Activated effector memory CD4-positive, alpha-beta T cell treated with anti-CD3 and anti-CD28 coated beads, Interleukin-2, amount 50 U/mL, for 16 hours (primary cell): ENCODE data around the gene SLC18A3.

Experiments
- DNase-seq: peaks from one replicate; pipeline ENCODE4 v3.0.0-alpha.2; 2020

SLC18A3 gene

DNA sequence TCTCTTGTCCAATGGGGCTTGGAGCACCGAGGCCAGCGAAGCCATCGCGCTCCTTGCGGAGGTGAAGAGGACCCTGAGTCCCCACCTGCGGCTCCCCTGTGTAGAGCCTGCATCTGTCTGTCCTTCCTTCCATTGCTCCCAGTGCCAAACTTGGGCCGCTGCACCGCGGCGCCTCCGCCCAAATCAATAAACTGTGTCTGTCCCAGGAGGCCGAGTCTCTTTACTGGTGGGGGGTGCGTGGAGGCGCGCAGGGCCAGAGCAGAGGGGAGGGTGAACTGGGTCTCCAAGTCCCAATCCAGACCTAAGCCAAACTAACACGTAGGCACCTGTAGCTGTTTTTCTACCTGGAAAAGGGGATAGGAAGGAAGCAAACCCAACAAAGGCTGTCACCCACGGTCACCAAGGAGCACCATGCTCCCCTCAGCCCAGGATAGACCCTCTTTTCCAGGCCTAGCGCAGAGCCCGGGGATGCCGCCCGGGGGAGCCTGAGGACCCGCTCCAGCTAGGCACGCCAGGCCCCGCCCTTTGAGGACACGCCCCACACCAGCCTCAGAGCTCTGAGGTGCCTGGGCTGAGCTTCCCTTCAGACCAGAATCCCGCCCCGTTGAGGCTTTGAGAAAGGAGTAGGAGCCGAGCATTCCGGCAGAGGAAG, 2.5 kb downstream of the SLC18A3 start:
- DNase-seq: peak; percentile 50

DNA sequence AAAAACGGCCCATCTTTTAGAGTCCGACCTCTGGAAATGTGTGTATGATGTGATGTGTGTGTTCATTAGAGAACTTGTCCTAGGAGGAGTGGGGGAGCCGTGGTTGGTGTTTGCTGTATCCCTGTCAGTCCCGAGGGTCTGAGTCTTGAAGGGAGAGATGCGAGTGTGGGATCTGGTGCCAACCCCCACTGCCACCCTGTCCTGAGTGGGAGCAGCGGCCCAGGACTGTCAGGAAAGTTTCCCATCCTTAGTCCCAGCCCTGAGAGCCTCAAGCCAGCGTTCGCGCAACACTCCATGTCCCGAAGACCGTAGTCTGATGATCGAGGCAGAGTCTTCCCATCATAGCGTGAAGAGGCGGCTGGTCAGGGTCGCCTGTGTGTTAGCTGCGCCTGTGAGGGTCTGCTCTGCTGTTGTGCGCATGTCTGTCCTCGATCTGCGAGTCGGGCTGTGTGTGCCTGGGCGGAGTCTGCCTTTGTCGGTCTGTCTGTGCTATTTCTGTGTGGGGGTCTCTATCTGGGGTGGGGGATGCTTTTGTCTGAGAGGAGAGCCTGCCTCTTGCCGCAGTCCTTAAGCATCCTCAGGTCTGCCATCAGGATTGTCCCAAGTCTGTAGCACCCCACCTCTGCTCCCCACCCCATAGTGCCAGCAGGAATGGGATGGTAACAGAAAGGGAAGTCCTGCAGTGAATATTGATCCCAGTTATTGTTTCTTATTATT, 3.2 kb downstream of the SLC18A3 start:
- peak; percentile 24 for DNase-seq

- peak; percentile 27 for DNase-seq
Observed at GRCh38 chr10:49613882-49614241, 3.8 kb downstream of the SLC18A3 start, which contains the start of gene CHAT. CHAT (plus strand) TSS chr10:49614037; CDS start chr10:49614190, 153 bp downstream.

GRCh38 chr10:49614242-49615198, 4.4 kb downstream of the SLC18A3 start:
- DNase-seq: peak; percentile 55

DNA sequence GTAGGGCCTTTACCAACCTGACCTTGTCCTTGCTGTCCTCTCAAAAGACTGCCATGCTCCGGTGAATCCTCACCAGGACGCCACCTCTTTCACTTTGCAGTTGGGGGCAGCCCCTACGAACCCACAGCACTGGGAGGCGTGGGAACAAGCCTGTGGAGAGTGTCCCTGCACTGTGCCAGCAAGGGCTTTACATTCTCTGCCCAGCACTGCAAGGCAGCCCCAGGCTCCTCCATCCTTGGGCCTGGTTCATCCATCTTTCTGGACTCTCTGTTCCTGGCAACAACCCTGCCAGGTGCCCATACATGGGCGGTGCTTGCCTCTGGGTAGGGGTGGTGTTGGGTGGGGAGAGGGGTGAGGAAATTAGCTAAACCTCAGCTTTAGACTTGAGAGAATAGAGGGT, 5.1 kb downstream of the SLC18A3 start:
- peak; percentile 28 for DNase-seq

DNA sequence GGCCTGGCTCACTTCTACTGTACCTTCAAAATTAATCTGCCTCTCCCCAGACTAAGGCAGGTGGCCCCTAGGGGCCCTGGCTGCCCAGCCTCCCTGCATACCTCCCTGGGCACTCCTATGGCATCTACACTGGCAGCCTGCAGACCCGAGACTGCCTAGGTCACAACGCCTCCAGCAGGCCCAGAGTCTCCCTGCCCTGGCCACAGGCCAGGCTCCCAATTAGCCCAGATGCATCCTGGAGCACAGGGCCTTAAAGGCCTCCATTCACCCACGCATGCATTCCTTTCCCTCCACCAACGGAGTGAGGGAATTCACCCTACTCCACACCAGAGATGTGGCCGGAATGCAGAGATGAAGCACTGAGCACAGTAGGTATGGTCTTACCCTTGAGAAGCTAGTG, 5.6 kb downstream of the SLC18A3 start:
- peak; percentile 41 for DNase-seq

DNA sequence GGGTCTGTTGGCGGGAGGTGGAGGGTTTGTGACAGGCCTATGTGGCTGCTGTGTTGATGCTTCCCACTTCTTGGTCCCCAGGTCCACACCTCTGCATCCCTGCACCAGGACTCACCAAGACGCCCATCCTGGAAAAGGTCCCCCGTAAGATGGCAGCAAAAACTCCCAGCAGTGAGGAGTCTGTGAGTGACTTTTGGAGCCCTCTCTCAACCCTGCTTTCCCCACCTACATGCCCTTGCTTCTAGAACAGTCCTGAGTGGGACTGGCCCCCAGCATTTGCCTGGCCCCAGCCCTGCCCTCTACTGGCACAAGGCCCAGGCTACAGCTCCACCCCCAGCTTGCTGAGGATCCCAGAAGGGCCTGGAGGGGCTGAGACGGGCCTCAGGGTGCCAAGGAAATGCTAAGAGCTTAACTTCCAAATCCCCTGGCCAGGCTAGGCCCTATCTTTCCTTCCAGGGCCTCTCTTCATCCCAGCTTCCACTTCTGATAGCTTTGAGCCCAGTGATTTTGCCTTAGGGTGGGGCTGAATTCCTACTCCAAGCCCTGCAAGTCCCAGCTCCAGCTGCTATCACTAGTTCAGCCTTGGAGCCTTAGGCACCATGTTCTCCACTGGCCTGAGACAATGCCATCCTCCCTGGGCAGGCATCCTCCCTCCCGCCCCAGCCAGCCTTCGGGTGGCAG, 6.5 kb downstream of the SLC18A3 start:
- DNase-seq: peak; percentile 39

- peak; percentile 37 for DNase-seq
Observed at GRCh38 chr10:49617121-49618020, 7.3 kb downstream of the SLC18A3 start.

GRCh38 chr10:49618821-49619220, 8.7 kb downstream of the SLC18A3 start:
- no peak for DNase-seq

GRCh38 chr10:49619613-49620012, 9.5 kb downstream of the SLC18A3 start:
- DNase-seq: peak; percentile 17

DNA sequence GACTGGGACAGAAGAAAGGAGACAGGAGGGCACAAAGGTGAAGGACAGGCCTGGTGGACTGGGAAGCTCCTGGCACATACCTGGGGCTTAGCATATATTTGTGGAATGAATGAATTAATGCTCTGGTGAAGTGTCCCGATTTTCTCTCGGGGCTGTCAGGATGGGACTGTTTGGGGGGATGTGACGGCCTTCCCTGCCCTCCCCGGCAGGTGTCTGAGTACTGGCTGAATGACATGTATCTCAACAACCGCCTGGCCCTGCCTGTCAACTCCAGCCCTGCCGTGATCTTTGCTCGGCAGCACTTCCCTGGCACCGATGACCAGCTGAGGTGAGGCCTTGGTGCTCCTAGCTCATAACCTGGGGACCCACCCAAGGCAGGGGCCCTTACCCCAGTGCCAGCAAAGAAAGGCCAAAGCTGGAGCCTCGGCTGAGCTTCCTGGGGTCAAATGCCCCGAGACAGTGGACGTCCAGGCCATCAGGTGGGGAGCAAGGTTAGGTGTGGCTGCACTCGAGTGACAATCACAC, 10.2 kb downstream of the SLC18A3 start:
- DNase-seq: peak; percentile 50

GRCh38 chr10:49620841-49621378, 10.8 kb downstream of the SLC18A3 start:
- DNase-seq: peak; percentile 42

- DNase-seq: peak; percentile 39
Observed at GRCh38 chr10:49621561-49621960, 11.5 kb downstream of the SLC18A3 start.

DNA sequence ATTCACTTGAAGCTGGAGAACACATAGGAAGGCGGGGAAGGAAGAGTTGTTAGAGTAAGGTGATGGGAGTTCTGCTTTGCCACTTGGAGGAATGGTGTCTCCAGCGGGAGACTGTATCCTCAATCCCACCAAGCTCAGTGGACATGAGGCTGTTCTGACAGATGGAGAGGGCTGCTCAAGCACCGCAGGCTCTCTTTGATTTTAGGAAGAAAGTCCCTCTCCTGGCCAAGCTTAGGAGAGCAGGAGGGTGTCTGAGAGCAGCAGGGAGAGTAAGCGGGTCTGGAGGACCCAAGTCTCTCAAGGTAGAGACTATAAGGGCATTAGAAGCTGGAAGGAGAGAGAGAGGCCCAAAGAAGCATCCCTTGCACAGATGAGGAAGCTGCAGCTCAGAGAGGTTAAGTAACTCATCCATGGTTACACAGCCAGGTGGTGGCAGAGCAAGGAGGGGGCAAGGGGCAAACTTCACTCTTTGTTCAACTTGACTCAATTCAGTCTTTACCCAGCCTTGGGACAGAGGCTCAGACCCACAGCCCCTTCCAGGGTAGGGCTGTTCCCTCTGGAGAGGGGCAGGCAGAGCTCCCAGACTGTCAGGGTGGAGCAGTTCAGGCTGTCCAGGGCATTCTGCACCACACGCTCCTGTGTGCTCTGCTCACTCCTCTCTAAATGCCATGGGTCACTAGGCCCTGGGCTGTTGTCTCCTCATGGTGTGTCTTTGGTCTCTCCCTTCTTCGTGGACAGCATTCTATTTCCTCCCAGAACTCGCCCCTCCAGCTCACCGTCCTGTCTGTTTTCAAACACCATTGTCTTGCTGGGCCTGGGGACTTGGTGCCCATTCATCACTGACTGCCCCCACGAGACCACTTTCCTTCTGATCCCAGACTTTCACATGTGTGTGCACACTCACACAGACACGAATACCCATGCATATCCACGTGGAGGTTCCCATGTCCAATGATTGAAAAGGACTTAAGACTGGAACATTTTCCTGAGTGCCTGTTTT, 12.6 kb downstream of the SLC18A3 start:
- DNase-seq: peak; percentile 51

GRCh38 chr10:49624629-49625028, 14.5 kb downstream of the SLC18A3 start:
- DNase-seq: no peak

DNA sequence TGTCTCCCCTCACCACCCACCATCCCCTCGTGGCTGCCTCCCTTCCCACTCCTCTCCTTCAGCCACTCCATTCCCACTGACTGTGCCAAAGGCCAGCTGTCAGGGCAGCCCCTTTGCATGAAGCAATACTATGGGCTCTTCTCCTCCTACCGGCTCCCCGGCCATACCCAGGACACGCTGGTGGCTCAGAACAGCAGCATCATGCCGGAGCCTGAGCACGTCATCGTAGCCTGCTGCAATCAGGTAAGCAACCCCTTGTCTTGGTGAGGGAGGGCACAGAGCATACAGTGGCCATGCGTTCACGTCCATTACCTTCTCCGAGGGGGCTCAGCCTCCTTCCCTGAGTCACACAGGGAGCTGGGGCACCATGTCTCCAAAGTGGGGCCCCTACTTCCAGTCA, 15.3 kb downstream of the SLC18A3 start:
- DNase-seq: peak; percentile 39

DNA sequence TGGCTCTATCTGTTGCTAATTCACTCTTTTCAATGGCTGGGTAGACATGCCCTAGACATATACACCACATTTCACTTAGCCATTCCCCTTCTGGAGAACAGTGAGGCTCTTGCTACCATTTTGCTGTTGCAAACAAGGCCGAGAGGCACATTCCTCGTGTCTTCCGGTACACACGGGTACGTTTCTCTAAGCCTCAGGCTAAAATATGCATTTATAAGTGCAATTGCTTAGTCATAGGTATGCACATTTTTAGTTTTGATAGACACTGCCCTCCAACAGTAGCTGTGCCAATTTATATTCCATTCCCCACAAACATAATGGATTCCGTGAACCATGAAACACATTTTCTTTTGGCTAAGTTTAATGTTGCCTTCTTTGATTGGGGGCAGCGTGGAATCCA, 16.9 kb downstream of the SLC18A3 start:
- no peak for DNase-seq

- peak; percentile 39 for DNase-seq
Observed at GRCh38 chr10:49627644-49628247, 17.6 kb downstream of the SLC18A3 start.

- peak; percentile 44 for DNase-seq
Observed at GRCh38 chr10:49628599-49628998, 18.5 kb downstream of the SLC18A3 start.
